Measurements from ENCODE around the gene KDR. TPM values are rescaled to one million over a fixed set of nuclear protein-coding genes. Genes with fewer than 3 reads are reported as not detected.

KDR gene
- total and polyA plus RNA-seq, 9 of the 15 experiments (the other 6 are each of a cell fraction or from before 2014, with no cell fraction given) = 0.13 TPM; not detected in 8

GRCh38 chr4:55031158-55031557 lies 94.2 kb downstream of the KDR start:
- Histone ChIP-seq H3K27ac (ENCODE audit: extremely low read depth, low read depth, low read length) (no peak overlapping the region), H3K79me2 (ENCODE audit: control insufficient read depth, insufficient read depth, low read length) (no peaks in the 10 kb centered on the region), H3K9ac (ENCODE audit: insufficient read depth in 1 of 2, low read depth in 2 of 2, low read length in 2 of 2) (no peak overlapping the region), H3K36me3 (ENCODE audit: control insufficient read depth, insufficient read depth, low read length) (no peaks in the 10 kb centered on the region), H3K27me3 (ENCODE audit: control insufficient read depth in 2 of 2, insufficient read depth in 2 of 2, low read length in 2 of 2) (no peaks in the 10 kb centered on the region; a peak in 2 of 5 replicates), H3K9me3 (replicated peaks; ENCODE audit: control insufficient read depth, insufficient read depth, low read depth, low read length) (no peaks in the 10 kb centered on the region), H3K4me3 (no peak overlapping the region), H3K9me1 (ENCODE audit: control insufficient read depth, insufficient read depth, low read length) (no peaks in the 10 kb centered on the region), H4K20me1 (replicated peaks; ENCODE audit: control insufficient read depth, insufficient read depth, low read length) (no peaks in the 10 kb centered on the region), H2AFZ (ENCODE audit: low read depth, low read length) (no peak overlapping the region), H3K4me1 (replicated peaks in 1 of 2; ENCODE audit: control insufficient read depth in 2 of 2, insufficient read depth in 2 of 2, low read length in 2 of 2) (peaks cover 0 to 2% of the 10 kb centered on the region in 2 experiments; a peak in 1 of 5 replicates), H3K4me2 (ENCODE audit: insufficient read depth, low read length) (no peak overlapping the region)
- CTCF ChIA-PET (ENCODE audit: low intra/inter-chr PET ratio) = no interaction called here
- POLR2A ChIA-PET = no interaction called here
- BruUV-seq (replicated peaks) = no TSS peak
- intact Hi-C loops (cut with micrococcal nuclease) = no loop called here
- no peak for FAIRE-seq
- TF ChIP-seq, protein P1, sequence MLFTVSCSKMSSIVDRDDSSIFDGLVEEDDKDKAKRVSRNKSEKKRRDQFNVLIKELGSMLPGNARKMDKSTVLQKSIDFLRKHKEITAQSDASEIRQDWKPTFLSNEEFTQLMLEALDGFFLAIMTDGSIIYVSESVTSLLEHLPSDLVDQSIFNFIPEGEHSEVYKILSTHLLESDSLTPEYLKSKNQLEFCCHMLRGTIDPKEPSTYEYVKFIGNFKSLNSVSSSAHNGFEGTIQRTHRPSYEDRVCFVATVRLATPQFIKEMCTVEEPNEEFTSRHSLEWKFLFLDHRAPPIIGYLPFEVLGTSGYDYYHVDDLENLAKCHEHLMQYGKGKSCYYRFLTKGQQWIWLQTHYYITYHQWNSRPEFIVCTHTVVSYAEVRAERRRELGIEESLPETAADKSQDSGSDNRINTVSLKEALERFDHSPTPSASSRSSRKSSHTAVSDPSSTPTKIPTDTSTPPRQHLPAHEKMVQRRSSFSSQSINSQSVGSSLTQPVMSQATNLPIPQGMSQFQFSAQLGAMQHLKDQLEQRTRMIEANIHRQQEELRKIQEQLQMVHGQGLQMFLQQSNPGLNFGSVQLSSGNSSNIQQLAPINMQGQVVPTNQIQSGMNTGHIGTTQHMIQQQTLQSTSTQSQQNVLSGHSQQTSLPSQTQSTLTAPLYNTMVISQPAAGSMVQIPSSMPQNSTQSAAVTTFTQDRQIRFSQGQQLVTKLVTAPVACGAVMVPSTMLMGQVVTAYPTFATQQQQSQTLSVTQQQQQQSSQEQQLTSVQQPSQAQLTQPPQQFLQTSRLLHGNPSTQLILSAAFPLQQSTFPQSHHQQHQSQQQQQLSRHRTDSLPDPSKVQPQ (CRISPR knock-in tag; IDR thresholded peaks at IDR 0.05; ENCODE audit: borderline replicate concordance) = no peak
- TF ChIP-seq, protein P2, sequence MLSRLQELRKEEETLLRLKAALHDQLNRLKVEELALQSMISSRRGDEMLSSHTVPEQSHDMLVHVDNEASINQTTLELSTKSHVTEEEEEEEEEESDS (CRISPR knock-in tag; IDR thresholded peaks at IDR 0.05) = no peak
- TF ChIP-seq CHAMP1 (IDR thresholded peaks at IDR 0.05) = no peak
- no peak for TF ChIP-seq PCBP2 (IDR thresholded peaks at IDR 0.05; ENCODE audit: low read depth, low read length, poor library complexity, severe bottlenecking)
- TF ChIP-seq, protein P3, sequence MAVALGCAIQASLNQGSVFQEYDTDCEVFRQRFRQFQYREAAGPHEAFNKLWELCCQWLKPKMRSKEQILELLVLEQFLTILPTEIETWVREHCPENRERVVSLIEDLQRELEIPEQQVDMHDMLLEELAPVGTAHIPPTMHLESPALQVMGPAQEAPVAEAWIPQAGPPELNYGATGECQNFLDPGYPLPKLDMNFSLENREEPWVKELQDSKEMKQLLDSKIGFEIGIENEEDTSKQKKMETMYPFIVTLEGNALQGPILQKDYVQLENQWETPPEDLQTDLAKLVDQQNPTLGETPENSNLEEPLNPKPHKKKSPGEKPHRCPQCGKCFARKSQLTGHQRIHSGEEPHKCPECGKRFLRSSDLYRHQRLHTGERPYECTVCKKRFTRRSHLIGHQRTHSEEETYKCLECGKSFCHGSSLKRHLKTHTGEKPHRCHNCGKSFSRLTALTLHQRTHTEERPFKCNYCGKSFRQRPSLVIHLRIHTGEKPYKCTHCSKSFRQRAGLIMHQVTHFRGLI (CRISPR knock-in tag; IDR thresholded peaks at IDR 0.05) = no peak
- 0% methylated on average over 5 of the region's 5 CpGs for WGBS (ENCODE audit: insufficient coverage, low coverage, missing lambda C conversion rate)
- no peak for ATAC-seq
- no peak for DNase-seq (ENCODE audit: extremely low read depth in 1 of 4, low spot score in 3 of 4)
- in situ Hi-C loops (cut with MboI) = no loop called here
